Measurements from ENCODE around the gene GDPGP1. TPM values are rescaled to one million over a fixed set of nuclear protein-coding genes. Genes with fewer than 3 reads are reported as not detected.

The GDPGP1 gene, protein sequence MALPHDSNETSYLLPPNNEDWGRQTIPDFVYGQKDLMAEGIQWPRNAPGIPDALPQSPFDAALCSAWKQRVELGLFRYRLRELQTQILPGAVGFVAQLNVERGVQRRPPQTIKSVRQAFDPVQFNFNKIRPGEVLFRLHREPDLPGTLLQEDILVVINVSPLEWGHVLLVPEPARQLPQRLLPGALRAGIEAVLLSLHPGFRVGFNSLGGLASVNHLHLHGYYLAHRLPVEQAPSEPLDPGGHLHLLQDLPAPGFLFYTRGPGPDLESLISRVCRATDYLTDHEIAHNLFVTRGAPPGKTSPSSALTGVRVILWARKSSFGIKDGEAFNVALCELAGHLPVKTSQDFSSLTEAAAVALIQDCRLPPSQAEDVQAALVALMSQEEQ
- 1.0 and 5.8 TPM in 2 replicates for total RNA-seq

DNA sequence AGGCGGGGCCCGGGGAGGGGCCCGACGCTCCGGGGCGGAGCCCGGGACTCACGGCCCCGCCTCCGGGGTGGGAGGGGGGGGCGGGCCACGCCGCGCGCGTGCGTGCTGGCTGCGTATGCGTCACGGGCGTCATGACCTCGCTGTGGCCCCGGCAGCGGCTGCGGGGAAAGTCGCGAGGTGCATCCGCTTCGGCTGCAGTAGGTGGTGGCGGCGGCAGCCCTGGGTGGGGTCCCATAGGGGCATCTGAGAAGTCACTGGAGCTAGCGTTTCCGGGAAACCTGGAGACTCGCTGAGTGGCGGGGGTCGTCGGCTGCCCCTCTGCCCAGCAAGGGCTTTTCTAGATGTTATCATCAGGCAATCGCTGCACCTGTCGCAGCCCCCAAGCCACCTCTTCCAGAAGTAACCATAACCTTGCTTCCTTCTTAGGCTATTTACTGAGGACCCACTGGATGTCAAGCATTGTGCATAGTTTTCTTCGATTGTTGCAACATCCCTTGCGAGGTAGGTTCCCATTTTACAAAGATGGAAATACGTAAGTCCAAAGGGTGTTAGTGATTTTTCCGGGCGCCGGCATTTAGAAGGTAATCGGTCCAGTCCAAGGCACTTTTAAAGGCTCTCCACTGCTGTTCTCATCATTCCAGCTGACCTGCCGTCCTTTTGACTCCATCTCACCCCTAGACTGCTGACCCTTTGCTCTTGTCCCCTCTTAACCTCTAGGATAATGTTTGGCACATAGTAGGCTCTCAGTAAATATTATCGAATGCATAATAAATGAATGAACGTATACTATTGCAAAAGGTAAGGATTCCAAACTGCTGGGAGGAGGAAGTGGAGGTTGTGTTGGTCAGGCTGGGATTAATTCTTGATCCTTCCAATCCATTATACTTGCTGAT, at the start of gene GDPGP1:
GDPGP1 (plus strand) TSS at position 114 of the 893 bp plus-strand sequence. CDS start 6,700 bp downstream, outside the sequence.

GRCh38 chr15:90201130-90201943, 32.7 kb upstream of the GDPGP1 start, which contains the start of gene SEMA4B:
Gene SEMA4B (plus strand): TSS chr15:90201330. CDS start chr15:90201579, 249 bp downstream.

GRCh38 chr15:90233387-90234095, 468 bp upstream of the GDPGP1 start, which contains the start of gene CIB1:
Gene CIB1 (minus strand): TSS chr15:90233941. CDS start chr15:90233885, 56 bp downstream.

GRCh38 chr15:90249203-90249863, 15.3 kb downstream of the GDPGP1 start, which contains the start of gene TTLL13:
Gene TTLL13 (plus strand): TSS chr15:90249556. CDS start chr15:90250631, 1,075 bp downstream.

GRCh38 chr15:90265271-90266060, 31.5 kb downstream of the GDPGP1 start, which contains the start of gene NGRN:
Gene NGRN (plus strand): TSS chr15:90265672. CDS start chr15:90265713, 41 bp downstream.

Other genes with a start within 250 kb of the GDPGP1 start
- 4.2 and 15.1 TPM in 2 replicates for gene ZNF710, start 232.9 kb upstream of the GDPGP1 start, total RNA-seq
- 68.2 and 100 TPM in 2 replicates for gene IDH2, start 131.7 kb upstream of the GDPGP1 start, total RNA-seq
- 17.8 and 46.1 TPM in 2 replicates for gene SEMA4B, start 32.9 kb upstream of the GDPGP1 start, total RNA-seq
- 20.0 and 41.6 TPM in 2 replicates for gene CIB1, start 268 bp upstream of the GDPGP1 start, total RNA-seq
- gene TTLL13, start 15.3 kb downstream of the GDPGP1 start, total RNA-seq = 0.08 TPM in 1 of 2 replicates, not detected in the other
- 41.3 and 78.0 TPM in 2 replicates for gene NGRN, start 31.5 kb downstream of the GDPGP1 start, total RNA-seq
- gene ZNF774, start 118.1 kb downstream of the GDPGP1 start, total RNA-seq = 0.16 and 0.91 TPM in 2 replicates
- 83.2 and 138 TPM in 2 replicates for gene IQGAP1, start 154.0 kb downstream of the GDPGP1 start, total RNA-seq